Liver (tissue), 3 donors: ENCODE results near the gene PPP6R1.

Experiments
- CTCF ChIP-seq: fragments of 150-350 bp; IDR thresholded peaks from 2 replicates; pipeline ENCODE4 v1.5.1; 2017; ENCODE audit warnings: improper control_type of control experiment, low read depth, low read length; ENCODE audit not compliant: missing input control
- FOXA1 ChIP-seq: IDR thresholded peaks from 2 replicates; pipeline ENCODE4 v1.6.1; 2016; ENCODE audit warnings: antibody characterized with exemption
- GABPA ChIP-seq, 2 donors: IDR thresholded peaks in 1 of 2; conservative IDR thresholded peaks in 1 of 2; 2 replicates each; pipeline ENCODE4 v1.6.1; 2016; ENCODE audit warnings: antibody characterized with exemption in 2 of 2, mild to moderate bottlenecking in 1 of 2, moderate library complexity in 1 of 2
- HNF4A ChIP-seq, 2 donors: conservative IDR thresholded peaks; 2 replicates each; pipeline ENCODE4 v1.6.1; 2016; ENCODE audit warnings: antibody characterized with exemption in 2 of 2, mild to moderate bottlenecking in 2 of 2
- HNF4G ChIP-seq: IDR thresholded peaks from 2 replicates; pipeline ENCODE4 v1.6.1; 2016; ENCODE audit warnings: antibody characterized with exemption
- NR2F2 ChIP-seq: IDR thresholded peaks from 2 replicates; pipeline ENCODE4 v1.6.1; 2016; ENCODE audit warnings: antibody characterized with exemption
- RXRA ChIP-seq, 2 donors: IDR thresholded peaks; 2 replicates each; pipeline ENCODE4 v1.6.1; 2017 to 2018; ENCODE audit warnings: antibody characterized with exemption in 2 of 2, mild to moderate bottlenecking in 1 of 2
- SP1 ChIP-seq: IDR thresholded peaks from 2 replicates; pipeline ENCODE4 v1.6.1; 2018; ENCODE audit warnings: antibody characterized with exemption, mild to moderate bottlenecking
- TF ChIP-seq, protein P1 (sequence below): IDR thresholded peaks from 2 replicates; pipeline ENCODE4 v1.6.1; 2016; ENCODE audit warnings: antibody characterized with exemption
- donor health status: healthy.
- donor health status: healthy.

DNA sequence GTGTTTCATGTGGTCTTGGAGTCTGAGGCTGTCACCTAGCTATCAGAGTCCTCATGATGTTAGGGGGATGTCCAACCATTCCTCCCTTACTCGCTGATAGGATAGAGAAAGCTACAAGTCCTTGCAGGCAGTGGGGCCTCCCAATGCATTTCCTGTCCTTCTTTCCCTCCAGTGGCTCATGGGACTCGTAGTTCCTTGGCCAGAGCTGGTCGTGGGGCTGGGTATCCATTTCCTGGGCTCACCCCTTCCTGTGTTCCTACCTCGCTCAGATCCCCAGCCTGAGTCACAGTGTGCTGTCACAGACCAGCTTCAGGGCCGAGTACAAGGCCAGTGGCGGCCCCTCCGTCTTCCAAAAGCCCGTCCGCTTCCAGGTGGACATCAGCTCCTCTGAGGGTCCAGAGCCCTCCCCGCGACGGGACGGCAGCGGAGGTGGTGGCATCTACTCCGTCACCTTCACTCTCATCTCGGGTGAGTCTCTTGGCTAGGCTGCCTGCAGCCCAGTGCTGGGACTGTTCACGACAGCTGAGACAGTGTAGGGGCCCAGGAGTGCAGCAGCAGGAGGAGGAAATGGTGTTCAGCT, 47.3 kb upstream of the PPP6R1 start:
- TF ChIP-seq CTCF: no peak
- no peak for TF ChIP-seq HNF4G
- TF ChIP-seq SP1: no peak
- TF ChIP-seq FOXA1: no peak
- no peak for TF ChIP-seq RXRA (IDR thresholded peaks at IDR 0.05)
- no peak for TF ChIP-seq GABPA (IDR thresholded peaks at IDR 0.05 in 1 of 2, conservative IDR thresholded peaks at IDR 0.05 in 1 of 2)
- TF ChIP-seq HNF4A (conservative IDR thresholded peaks at IDR 0.05): no peak
- TF ChIP-seq NR2F2: no peak
- TF ChIP-seq, protein P1, sequence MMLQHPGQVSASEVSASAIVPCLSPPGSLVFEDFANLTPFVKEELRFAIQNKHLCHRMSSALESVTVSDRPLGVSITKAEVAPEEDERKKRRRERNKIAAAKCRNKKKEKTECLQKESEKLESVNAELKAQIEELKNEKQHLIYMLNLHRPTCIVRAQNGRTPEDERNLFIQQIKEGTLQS: no peak
